GM21423 (cell line): ENCODE data around the gene PRPF18.
"Not testable (repeated sequence)": the region's sequence is repeated elsewhere in the genome, so short reads cannot be mapped to it uniquely, and the experiment has no call there.

Experiments used
- ATAC-seq: cut with Tn5 transposase; IDR thresholded peaks from one replicate; pipeline ENCODE4 v1.9.1; 2021; ENCODE audit warnings: mild to moderate bottlenecking, moderate library complexity; ENCODE audit not compliant: unreplicated experiment

The PRPF18 gene, protein sequence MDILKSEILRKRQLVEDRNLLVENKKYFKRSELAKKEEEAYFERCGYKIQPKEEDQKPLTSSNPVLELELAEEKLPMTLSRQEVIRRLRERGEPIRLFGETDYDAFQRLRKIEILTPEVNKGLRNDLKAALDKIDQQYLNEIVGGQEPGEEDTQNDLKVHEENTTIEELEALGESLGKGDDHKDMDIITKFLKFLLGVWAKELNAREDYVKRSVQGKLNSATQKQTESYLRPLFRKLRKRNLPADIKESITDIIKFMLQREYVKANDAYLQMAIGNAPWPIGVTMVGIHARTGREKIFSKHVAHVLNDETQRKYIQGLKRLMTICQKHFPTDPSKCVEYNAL

DNA sequence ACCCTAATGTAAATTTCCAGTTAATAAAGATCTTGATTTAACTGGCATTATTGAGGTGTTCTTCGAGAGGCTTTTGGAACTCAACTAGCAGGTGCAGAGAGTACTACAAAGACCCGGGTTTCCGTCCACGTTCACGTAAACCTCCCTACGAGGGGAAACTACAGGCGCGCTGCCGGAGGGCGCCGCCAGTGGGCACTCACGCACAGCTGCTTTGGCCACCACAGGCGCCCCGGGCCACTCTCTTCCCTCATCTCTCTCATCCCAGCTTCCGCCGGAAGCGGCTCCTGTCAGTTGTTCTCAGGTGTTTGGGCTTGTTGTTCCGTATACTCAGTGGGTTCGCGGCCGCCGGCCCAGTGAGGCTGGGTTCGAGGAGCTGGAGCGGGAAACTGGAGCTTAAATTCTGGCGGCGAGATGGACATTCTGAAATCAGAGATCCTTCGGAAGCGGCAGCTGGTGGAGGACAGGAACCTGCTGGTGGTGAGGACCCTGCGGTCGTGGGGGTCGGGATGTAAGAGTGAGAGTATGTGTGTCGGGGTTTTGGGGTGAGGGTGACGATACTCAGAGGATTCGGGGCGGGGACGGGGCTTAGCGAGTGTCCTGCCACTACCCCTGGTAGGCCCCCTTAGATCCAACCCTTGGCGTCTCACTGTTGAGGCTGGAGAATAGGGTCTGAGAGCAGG is at the start of gene PRPF18:
PRPF18 (plus strand) TSS at position 290 of the 680 bp plus-strand sequence; CDS start at position 412, 122 bp downstream.
- ATAC-seq = peak; percentile 98

DNA sequence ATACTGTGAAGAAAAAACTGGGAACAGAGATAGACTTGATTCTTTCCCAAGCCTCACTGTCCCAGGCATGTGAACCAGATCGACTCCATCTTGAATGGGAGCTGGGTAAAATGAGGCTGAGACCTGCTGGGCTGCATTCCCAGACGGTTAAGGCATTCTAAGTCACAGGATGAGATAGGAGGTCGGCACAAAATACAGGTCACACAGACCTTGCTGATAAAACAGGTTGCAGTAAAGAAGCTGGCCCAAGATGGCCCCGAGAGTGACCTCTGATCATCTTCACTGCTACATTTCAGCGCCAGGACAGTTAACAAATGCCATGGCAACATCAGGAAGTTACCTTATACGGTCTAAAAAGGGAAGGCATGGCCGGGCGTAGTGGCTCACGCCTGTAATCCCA is 48.8 kb upstream of the PRPF18 start:
- not testable (repeated sequence) for ATAC-seq

DNA sequence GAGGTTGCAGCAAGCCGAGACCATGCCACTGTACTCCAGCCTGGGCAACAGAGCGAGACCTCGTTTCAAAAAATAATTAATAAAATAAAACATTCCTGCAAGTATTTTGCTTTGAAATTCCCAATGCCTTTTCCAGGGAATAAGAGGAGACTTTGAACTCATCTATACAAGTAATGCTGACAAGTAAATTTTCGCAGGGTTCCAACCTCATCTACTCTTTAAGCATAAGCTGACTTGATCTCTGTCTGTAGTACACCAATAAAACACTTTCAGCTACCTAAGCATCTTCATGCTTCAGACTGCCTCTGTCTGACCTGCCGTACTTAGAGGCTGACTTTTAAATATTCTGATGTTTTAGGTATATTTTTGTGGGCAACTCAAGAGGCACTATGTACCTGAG is 44.2 kb upstream of the PRPF18 start:
- ATAC-seq = no peak

DNA sequence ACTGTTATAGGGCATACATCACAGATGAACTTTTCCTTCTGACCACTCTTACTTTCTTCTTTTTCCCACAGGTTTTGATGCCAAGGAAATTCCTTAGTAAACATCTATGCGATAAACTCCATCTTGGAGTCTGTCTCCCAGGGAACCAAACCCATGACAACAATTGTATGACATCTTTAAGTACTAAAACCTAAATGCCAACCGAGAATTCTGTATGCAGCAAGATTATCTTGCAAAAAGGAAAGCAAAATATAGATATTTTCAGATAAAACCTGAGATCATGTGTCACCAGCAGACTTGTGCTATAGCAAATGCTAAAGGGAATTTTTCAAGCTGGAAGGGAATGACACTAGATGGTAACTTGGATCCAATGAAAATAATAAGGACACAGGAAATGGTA is 36.0 kb upstream of the PRPF18 start:
- ATAC-seq = no peak

DNA sequence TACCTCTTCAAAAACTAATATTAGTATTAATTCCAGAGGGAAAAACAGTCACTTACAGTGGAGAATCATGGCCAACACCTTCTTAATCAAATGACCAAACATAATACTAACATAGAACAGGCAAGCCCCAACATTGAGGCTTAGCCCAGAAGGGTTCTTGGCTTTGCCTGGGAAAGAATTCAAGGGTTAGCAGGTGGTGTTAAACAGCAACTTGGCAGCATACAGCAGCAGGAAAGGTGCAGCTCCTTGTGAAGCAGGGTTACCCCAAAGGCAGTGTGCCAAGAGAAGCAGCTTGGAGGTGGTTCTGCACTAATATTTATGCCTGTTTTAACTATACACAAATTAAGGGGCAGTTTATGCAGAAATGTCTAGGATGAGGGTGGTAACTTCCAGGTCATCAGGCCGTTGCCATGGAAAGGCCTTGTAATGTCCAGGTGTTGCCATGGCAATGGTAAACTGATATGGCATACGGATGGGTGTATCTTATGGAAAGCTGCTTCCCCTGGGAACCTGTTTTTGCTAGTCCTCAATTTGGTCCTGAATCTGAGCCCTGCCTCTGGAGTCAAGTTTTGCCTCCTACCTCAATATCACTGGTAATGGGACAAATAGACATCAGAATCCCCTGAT is 30.8 kb upstream of the PRPF18 start:
- no peak for ATAC-seq

DNA sequence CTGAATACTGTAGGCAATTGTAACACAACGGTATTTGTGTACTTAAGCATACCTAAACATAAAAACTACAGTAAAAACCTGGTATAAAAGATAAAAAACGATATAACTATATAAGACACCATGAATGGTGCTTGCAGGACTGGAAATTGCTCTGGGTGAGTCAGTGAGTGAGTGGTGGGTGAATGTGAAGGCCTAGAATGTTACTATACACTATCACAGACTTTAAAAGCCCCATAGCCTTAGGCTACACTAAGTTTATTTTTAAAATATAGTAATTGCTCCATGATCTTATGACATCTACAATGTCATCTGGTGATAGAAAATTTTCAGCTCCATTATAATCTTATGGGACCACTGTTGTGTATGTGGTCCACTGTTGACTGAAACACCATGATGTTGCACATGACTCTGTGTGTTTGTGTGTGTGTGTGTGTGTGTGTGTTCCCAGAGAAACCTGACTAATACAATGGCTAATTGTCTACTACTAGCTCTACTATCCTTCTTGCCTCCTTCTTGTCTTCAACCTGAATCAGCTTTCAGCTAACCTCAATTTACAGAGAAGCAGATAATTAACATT is 27.6 kb upstream of the PRPF18 start:
- ATAC-seq = no peak

DNA sequence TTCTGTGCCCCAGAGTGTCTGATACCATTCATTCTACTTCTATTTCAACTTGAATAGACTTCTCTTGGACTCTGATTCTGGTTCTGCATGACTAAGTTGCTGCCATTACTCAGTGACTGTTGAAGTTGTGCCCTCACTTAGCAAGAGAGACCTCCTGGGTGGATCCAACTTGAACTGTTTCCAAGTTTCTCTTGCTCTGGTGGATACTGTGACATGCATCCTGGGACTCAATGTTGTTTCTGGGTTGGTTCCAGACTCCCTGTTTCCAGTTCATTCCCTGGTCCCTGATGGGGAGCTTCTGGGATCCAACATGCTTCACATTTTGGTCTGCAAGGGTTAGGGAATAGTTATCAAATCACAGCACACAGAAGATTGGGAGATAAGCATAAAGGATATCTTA is 26.2 kb upstream of the PRPF18 start:
- ATAC-seq = no peak

DNA sequence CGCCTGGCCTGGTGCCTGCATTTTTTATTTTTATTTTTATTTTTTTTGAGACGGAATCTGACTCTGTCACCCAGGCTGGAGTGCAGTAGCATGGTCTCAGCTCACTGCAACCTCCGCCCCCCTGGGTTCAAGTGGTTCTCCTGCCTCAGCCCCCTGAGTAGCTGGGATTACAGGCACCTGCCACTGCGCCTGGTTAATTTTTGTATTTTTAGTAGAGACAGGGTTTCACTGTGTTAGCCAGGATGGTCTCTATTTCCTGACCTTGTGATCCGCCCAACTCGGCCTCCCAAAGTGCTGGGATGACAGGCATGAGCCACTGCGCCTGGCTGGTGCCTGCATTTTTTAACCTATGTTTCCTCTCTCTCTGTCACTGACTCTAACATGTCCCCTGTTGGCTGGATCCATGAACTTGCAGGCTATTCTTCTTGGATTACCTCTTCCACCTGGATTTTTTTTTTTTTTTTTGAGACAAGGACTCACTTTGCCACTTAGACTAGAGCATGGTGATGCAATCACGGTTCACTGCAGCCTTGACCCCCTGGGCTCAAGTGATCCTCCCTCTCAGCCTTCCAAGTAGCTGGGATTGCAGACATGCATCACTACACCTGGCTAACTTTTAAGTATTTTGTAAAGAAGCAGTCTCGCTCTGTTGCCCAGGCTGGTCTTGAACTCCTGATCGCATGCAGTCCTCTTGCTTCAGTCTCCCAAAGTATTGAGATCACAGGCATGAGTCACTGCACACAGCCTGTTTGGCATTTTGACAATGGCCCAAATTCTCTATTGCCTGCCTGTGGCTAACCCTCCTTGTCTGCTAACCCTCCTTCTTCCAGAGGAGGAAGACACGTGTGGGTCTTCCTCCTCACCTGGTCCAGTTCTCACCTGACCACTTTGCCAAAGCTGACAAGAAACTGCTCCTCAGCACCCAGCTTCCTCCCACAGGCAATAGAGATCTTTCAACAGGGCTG is 23.0 kb upstream of the PRPF18 start:
- ATAC-seq = no peak

DNA sequence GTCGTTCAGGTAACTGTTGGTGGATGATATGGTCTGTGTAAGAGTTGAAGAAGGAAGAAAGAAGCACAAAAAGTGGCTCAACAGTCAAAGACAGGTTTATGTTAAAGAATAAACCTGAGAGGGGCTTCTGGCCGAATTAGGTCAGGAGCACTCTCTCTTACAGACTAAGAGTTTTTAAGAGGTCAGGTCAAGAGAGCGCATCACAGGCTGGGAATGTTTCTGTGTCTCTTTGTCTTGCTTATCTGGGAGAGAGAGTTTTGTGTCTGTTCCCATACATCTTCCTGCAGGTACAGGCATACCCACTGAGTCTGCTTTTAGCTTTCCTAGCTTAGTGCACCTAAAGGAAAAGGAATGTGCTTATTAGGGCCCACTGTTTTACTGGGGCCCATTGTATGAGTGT is 22.2 kb upstream of the PRPF18 start:
- no peak for ATAC-seq

DNA sequence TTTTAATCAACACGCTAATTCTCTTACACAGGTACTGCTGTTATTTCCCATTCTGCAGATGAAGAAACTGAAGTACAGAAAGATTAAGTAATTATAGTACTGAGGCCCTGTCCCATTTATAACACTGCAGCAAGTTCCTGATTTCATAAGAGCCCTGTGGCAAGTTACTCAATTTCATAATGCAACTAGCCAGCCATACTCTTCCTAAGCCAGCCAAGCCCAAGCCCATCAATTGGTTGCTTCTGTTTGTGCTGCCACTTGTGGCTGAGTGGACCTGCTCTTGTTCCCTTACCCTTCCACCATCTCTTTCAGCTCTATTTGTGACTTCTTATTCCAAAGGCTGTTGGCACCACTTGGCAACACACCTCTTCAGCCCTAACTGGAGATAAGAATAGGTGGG is 19.7 kb upstream of the PRPF18 start:
- no peak for ATAC-seq

DNA sequence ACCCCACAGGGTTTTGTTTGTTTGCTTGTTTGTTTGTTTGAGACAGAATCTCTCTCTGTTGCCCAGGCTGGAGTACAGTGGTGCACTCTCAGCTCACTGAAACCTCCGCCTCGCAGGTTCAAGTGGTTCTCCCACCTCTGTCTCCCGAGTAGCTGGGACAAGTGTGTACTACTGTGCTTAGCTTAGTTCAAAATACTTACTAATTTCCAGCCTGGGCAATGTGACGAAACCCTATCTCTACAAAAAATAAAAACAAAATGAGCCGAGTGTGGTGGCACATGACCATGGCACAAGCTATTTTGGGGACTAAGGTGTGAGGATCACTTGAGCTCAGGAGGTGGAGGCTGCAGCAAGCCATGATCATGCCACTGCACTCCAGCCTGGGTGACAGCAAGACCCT is 15.2 kb upstream of the PRPF18 start:
- no peak for ATAC-seq

DNA sequence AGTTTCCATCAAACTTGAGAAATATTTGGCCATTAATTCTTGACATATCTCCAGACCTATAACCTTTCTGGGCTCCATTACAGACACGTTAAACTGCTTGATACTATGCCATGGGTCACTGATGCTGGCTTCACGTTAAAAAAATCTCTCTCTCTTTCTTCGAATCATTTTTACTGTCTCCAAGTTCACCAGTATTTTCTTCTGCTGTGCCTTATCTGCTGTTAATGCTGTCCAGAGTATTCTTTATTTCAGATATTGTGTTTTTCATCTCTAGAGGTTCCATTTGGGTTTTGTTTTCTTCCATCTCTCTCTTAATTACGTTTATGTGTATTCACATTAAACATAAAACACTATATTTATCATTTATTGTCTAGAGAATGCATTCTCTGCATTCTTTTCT is 12.8 kb upstream of the PRPF18 start:
- ATAC-seq = no peak

DNA sequence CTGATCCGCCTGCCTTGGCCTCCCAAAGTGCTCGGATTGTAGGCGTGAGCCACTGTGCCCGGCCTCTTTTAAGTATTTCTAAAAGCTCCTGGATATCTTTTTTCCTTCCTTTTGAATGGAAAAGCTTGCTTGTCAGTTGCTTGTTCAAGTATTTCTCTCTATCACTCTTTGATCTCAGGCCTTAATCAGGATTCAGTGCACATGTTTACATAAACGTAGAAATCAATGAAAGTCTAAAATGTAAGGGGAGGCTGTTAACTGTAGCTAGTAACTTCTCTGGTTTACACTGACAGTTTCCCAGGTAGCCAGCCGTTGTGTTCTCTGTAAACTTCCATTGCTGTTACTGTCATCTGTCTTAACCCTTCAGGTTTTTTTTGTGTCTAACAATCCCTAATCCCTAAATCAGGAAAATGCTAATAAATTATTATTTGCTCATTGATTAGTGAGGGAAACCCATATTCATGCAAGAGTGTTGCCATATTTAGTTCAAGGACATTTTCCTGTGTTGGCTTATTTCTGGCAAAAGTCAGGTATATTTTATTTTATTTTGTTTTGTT is 1.5 kb upstream of the PRPF18 start:
- no peak for ATAC-seq

DNA sequence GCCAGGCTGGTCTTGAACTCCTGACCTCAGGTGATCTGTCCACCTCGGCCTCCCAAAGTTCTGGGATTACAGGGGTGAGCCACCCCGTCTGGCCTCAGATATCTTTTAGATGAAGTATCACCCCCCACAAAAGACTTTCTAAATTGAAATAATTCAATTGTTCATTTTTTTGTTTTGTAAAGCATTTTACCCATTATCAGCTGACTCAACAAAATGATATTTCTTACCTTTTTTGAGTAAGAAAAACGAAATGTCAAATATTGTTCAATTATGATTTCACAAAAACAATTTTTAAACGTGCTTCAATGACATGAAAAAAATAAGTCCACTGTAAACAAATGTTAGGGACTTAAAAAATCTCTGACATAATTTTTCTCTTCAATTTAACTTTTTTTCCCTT is 822 bp upstream of the PRPF18 start:
- ATAC-seq = no peak

DNA sequence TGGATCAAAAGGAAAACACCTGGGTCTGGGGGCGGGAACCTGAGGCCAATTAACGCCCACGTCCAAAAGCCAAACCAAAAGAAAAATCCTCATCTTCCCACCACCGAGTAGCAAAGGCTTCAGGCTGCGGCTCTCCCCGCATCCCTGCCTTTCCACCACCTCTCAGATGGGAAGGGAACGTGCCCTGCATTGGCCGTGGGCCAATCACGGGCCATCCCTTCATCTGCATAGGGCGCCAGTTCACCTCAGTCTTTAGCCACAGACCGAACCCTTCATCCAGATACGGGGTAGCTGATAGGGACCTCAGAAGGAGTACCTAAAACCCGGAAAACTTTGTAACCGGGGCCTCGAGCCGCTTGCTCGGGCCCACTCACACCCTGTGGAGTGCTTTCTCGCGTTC is 626 bp downstream of the PRPF18 start:
- ATAC-seq = no peak

DNA sequence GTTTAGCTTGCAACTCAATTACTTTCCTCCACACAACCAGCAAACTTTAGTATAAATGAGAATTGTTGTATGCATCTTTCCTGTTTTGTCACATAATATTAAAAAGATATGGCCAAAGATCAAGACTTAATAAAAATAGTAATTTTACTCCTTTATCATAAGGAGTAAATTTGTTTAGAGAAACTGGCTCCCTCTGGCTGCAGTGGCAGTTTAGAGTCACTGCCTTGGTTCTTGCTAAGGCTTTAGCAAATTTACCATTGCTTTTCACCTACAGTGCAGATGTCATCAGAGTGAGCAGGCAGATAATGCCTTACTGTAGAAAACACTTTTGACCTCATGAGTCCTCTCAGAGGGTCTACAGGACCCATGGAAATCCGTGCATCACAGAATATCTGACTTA is 2.6 kb downstream of the PRPF18 start:
- no peak for ATAC-seq

DNA sequence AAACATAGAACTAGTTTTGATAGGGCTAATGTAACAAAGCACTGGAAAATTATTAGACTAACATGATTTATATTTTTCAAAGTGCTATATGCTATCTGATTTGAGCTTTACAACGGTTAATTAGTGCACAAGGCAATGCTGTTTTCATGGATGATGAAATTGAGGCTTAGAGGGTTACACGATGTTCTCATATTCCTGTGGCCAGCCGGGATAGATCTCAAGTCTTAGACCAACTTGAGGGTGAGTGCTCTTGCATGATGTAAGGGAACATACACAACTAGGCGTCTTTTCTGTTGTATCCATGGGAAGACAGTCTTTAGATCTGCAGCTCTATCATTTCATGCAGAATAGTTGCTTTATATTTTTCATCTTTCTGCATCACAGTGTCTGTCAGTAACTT is 4.1 kb downstream of the PRPF18 start:
- no peak for ATAC-seq

DNA sequence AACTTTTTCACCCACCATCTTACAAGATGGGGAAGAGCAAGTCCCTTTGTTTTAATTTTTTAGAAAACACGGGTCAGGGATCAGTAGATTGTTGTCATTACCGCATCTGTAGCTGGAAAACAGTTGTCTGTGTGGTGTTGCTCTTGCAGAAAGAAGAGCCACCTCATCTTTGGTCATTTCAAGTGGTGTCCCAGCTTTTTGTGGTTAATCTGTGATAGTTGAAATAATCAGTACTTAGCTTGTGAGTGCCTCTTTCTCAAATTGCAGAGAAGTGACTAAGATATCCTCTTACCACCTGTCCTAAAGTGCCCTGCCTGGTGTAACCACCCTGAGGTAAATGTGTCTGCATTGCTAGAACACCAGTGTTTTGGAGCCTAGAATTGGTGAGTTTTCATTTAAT is 5.5 kb downstream of the PRPF18 start:
- ATAC-seq = no peak

DNA sequence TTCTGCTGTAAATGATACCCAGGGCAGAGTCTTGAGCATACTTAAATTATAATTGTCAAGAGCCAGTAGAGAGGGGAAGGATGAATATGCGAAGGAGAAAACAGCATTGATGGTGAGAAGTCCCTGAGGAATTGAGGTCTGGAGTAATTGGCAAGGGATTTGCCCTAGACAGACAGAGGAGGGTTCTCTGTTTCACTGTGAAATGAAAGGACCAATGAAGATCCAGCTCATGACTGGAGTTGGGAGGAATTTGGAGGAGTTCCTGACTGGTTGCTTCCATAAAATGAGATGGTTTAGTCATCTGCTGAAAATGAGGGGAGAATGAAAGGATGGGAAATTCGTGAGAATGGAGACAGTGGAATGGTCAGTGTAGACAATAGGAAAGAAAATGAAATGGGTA is 6.8 kb downstream of the PRPF18 start:
- ATAC-seq = no peak

DNA sequence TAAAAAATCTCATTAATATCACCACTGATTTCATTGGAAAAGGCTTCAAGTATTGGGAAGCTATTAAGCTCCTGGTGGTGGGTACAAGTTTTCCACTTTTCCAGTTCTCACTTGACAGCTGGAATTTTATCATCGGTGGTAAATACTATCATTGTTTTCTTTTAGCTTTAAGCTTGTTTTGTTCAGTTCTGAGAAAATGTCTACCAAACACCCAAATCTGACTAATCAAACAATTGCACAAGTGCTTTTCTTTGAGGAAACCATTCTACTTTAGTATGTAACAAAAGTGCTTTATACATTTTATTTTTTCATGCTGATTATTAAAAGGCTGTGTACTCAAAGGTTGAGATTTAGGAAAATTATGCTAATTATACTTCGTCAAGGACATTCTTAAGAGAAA is 7.9 kb downstream of the PRPF18 start:
- ATAC-seq = no peak
